Endothelial cell of umbilical vein (primary cell): ENCODE data around the gene CMTR1. TPM values are rescaled to one million over a fixed set of nuclear protein-coding genes. Genes with fewer than 3 reads are reported as not detected.

ENCODE experiments used
- BruUV-seq: library from RNA; stranded (reverse); fragments of 400-500 nt; replicated peaks from 2 replicates; lab custom pipeline; 2021; lab: Mats Ljungman, UMichigan
- CTCF ChIA-PET: fragments of 300-600, 350-600 bp; sonication (Branson Sonifier 250); formaldehyde crosslinking; loops from one replicate; lab custom pipeline; 2021; ENCODE audit warnings: antibody characterized with exemption, inconsistent platforms; lab: Charles Lee
- POLR2A ChIA-PET: fragments of 300-600, 350-600 bp; sonication (Branson Sonifier 250); formaldehyde crosslinking; loops from one replicate; lab custom pipeline; 2021; ENCODE audit warnings: antibody characterized with exemption, inconsistent platforms; lab: Charles Lee
- DNase-seq: peaks from one replicate; pipeline ENCODE4 v3.0.0-alpha.2; 2011; ENCODE audit warnings: low read depth, low spot score
- FAIRE-seq: peaks from 2 replicates; lab custom pipeline; 2011; peaks lifted over from hg19 to GRCh38; lab: Jason Lieb, UNC
- H2AFZ ChIP-seq: 2 replicates; pipeline ENCODE4 v1.6.0; 2012; ENCODE audit warnings: low read depth, low read length, control low read depth, inconsistent platforms
- H3K27ac ChIP-seq: 2 replicates; pipeline ENCODE4 v1.5.1; 2011; ENCODE audit warnings: low read depth, mild to moderate bottlenecking, control low read depth, low read length, moderate library complexity; ENCODE audit not compliant: insufficient read depth
- H3K27me3 ChIP-seq, 2 experiments: 2 replicates each; pipeline versions ENCODE4 v1.6.0 to v1.6.1; 2011; ENCODE audit warnings: low read length in 2 of 2, mixed read lengths in 1 of 2; ENCODE audit not compliant: control insufficient read depth in 2 of 2, insufficient read depth in 2 of 2
- H3K36me3 ChIP-seq, 2 experiments: 2 replicates in 1 of 2; 3 replicates in 1 of 2; pipeline ENCODE4 v1.5.1; 2011; ENCODE audit warnings: low read length in 2 of 2, mild to moderate bottlenecking in 1 of 2, moderate library complexity in 1 of 2; ENCODE audit not compliant: control insufficient read depth in 2 of 2, insufficient read depth in 2 of 2; ENCODE audit errors: extremely low read depth in 1 of 2
- H3K4me1 ChIP-seq: 3 replicates; pipeline ENCODE4 v1.5.1; 2011; ENCODE audit warnings: mild to moderate bottlenecking, low read length; ENCODE audit not compliant: control insufficient read depth, insufficient read depth; ENCODE audit errors: extremely low read depth
- H3K4me2 ChIP-seq: 2 replicates; pipeline ENCODE4 v1.6.1; 2011; ENCODE audit warnings: low read length, control low read depth, mixed read lengths; ENCODE audit not compliant: insufficient read depth
- H3K4me3 ChIP-seq, 3 experiments: fragments of 200-600 bp in 1 of 3; sonication (generic), shearing (Covaris generic) in 1 of 3; replicated peaks in 1 of 3; 2 replicates each; pipeline ENCODE4 v1.5.1; 2011 to 2016; ENCODE audit warnings: control low read depth in 3 of 3, low read length in 3 of 3, mild to moderate bottlenecking in 2 of 3, inconsistent platforms in 1 of 3, low read depth in 1 of 3, moderate library complexity in 1 of 3; ENCODE audit not compliant: insufficient read depth in 1 of 3
- H3K79me2 ChIP-seq: 2 replicates; pipeline ENCODE4 v1.6.0; 2012; ENCODE audit warnings: low read length, inconsistent platforms; ENCODE audit not compliant: control insufficient read depth, insufficient read depth
- H3K9ac ChIP-seq: replicated peaks from 2 replicates; pipeline ENCODE3; 2011; ENCODE audit warnings: low read length, control low read depth; ENCODE audit not compliant: insufficient read depth; ENCODE audit errors: extremely low read depth
- H3K9me1 ChIP-seq: replicated peaks from 3 replicates; pipeline ENCODE4 v1.6.0; 2011; ENCODE audit warnings: mild to moderate bottlenecking, low read length; ENCODE audit not compliant: control insufficient read depth, insufficient read depth; ENCODE audit errors: extremely low read depth
- H3K9me3 ChIP-seq: replicated peaks from 2 replicates; pipeline ENCODE4 v1.5.1; 2012; ENCODE audit warnings: low read length, inconsistent platforms; ENCODE audit not compliant: control insufficient read depth, insufficient read depth
- H4K20me1 ChIP-seq: replicated peaks from 2 replicates; pipeline ENCODE3; 2011; ENCODE audit warnings: mild to moderate bottlenecking, low read length; ENCODE audit not compliant: control insufficient read depth, insufficient read depth; ENCODE audit errors: extremely low read depth
- EZH2 ChIP-seq: IDR thresholded peaks from 2 replicates; pipeline ENCODE4 v1.6.1; 2012; ENCODE audit warnings: borderline replicate concordance, low read depth, mild to moderate bottlenecking, moderate library complexity, low read length, inconsistent platforms; ENCODE audit not compliant: severe bottlenecking
- JUN ChIP-seq: IDR thresholded peaks from 2 replicates; pipeline ENCODE4 v1.6.1; 2011; ENCODE audit warnings: borderline replicate concordance, low read depth; ENCODE audit not compliant: insufficient read length, insufficient read depth
- MAX ChIP-seq: IDR thresholded peaks from 2 replicates; pipeline ENCODE4 v1.6.1; 2011; ENCODE audit not compliant: insufficient read depth, insufficient read length
- dilution Hi-C: fragments of 300-500 bp; cut with MboI; formaldehyde crosslinking; loops from one replicate; pipeline ENCODE4 v1.15.0; 2019; ENCODE audit warnings: low sequenced_read_pairs; ENCODE audit not compliant: extremely low pct_ligation_motif_present
- intact Hi-C: fragments of 100-400 bp; cut with micrococcal nuclease; formaldehyde crosslinking; loops from one replicate; pipeline ENCODE4 v1.10.0; 2022
- polyA plus RNA-seq, 4 experiments: library from polyadenylated mRNA; depleted of rRNA in 3 of 4; stranded (reverse) in 3 of 4; unstranded in 1 of 4; fragments of >200 nt; gene quantifications; 2 replicates each; pipeline versions ENCODE4 v1.2.1 to v1.2.3, GENCODE V29; 2011 to 2012; ENCODE audit warnings: missing spikeins in 1 of 4
- total RNA-seq: library from RNA; stranded (reverse); gene quantifications from 2 replicates; pipeline ENCODE4 v1.2.3, GENCODE V29; 2021

Gene CMTR1
- total and polyA plus RNA-seq, 2 donors (not counting 3 experiments of a cell fraction or from before 2014, with no cell fraction given) = 19.5 to 38.0 TPM

DNA sequence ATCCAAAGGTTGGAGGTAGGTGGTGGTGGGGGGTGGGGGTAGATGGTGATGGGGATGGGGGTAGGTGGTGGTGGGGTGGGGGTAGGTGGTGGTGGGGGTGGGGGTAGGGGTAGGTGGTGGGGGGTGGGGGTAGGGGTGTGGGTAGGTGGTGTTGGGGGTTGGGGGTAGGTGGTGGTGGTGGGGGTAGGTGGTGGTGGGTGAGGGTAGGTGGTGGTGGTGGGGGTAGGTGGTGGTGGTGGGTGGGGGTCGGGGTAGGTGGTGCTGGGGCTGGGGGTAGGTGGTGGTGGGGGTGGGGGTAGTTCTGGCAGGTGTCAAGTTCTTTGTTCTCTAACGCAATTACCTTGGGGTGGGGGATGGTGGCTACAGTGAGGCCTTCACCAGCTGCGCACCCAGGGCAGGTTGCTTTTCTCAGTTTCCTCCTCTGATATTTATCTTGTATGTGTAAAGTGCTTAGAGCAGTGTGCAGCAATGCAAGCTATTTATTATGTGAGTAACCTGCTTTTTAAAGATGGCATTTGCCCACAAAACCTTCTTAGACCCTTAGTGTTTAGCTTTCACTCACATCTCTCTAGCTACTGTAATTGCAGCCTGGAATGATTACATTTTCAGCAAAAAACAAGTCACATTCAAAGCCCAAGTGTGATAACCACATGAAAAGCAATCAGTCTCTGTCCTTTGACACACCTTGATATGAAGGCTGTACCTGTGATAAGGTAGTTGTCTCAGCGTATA is 74.8 kb downstream of the CMTR1 start:
- TF ChIP-seq MAX = no peak
- H3K27ac ChIP-seq = no peak overlapping the region
- H3K4me3 ChIP-seq = no peak overlapping the region
- dilution Hi-C loops = no loop called here
- ChIA-PET POLR2A (no interaction called here), CTCF (interaction anchor here (1.0 to 1.3 kb wide), 3 partner anchors 8 to 58 kb away, joined by 3 to 6 read pairs (median 6); partner anchors contain the start of gene CCDC167)
- H3K9me3 ChIP-seq = no peaks in the 10 kb centered on the region
- H2AFZ ChIP-seq = no peak overlapping the region
- H3K9ac ChIP-seq = no peak overlapping the region
- no peak for FAIRE-seq
- H3K9me1 ChIP-seq = no peaks in the 10 kb centered on the region
- no peak overlapping the region for H3K4me2 ChIP-seq
- BruUV-seq = no TSS peak
- no peaks in the 10 kb centered on the region for H3K4me1 ChIP-seq
- no peaks in the 10 kb centered on the region for H4K20me1 ChIP-seq
- intact Hi-C loops = no loop called here
- peaks cover 34 to 35% of the 10 kb centered on the region in 2 experiments for H3K27me3 ChIP-seq
- no peak for DNase-seq
- no peaks in the 10 kb centered on the region for H3K79me2 ChIP-seq
- H3K36me3 ChIP-seq = no peaks in the 10 kb centered on the region

DNA sequence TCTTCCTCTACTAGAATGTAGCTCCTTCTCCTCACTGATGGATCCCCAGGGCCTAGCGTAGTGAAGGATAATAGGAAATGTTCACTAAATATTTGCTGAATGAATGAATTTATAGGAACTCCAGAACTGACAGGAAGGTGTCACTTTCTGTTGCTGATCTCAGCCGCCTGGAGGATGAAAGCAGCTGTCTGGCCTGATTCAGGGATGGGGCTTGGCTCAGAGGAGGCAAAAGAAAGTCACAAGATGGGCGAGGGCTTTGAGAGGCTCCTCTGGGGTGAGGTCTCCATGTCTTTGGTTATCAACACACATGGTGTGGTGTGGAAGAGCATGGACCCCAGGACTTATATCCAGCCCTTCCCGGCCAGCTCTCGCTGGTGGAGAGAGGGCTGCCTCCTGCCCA is 78.2 kb downstream of the CMTR1 start:
- ChIA-PET POLR2A (no interaction called here), CTCF (interaction anchor here (1.0 to 2.3 kb wide), 2 partner anchors 27 to 55 kb away, joined by 3 to 6 read pairs; no protein-coding TSS in a partner anchor)
- DNase-seq (no peak), FAIRE-seq (no peak)
- dilution Hi-C loops (no loop called here), intact Hi-C loops (no loop called here)
- Histone ChIP-seq H4K20me1 (no peaks in the 10 kb centered on the region), H3K4me1 (no peaks in the 10 kb centered on the region), H3K79me2 (no peaks in the 10 kb centered on the region), H3K27ac (no peak overlapping the region), H3K4me3 (no peak overlapping the region), H3K9me3 (no peaks in the 10 kb centered on the region), H3K36me3 (no peaks in the 10 kb centered on the region), H2AFZ (no peak overlapping the region), H3K27me3 (peaks cover 25 to 38% of the 10 kb centered on the region in 2 experiments), H3K4me2 (no peak overlapping the region), H3K9me1 (no peaks in the 10 kb centered on the region), H3K9ac (no peak overlapping the region)
- no peak for TF ChIP-seq EZH2
- TF ChIP-seq MAX = no peak
- no peak for TF ChIP-seq JUN
- no TSS peak for BruUV-seq
